ENCODE measurements around the gene RNF34.
"Not testable (repeated sequence)": the region's sequence is repeated elsewhere in the genome, so short reads cannot be mapped to it uniquely, and the experiment has no call there.

RNF34 gene, protein sequence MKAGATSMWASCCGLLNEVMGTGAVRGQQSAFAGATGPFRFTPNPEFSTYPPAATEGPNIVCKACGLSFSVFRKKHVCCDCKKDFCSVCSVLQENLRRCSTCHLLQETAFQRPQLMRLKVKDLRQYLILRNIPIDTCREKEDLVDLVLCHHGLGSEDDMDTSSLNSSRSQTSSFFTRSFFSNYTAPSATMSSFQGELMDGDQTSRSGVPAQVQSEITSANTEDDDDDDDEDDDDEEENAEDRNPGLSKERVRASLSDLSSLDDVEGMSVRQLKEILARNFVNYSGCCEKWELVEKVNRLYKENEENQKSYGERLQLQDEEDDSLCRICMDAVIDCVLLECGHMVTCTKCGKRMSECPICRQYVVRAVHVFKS

GRCh38 chr12:121399391-121400331, at the start of gene RNF34:
TSS of gene RNF34 (plus strand) at chr12:121400118. CDS start at chr12:121400213, 95 bp downstream.
- DNase-seq (ENCODE audit: low read depth) = peak; percentile 97

GRCh38 chr12:121351820-121352681, 47.9 kb upstream of the RNF34 start, which contains the start of gene ANAPC5:
TSS of gene ANAPC5 (minus strand) at chr12:121352411. CDS start at chr12:121352340, 71 bp downstream.
- DNase-seq (ENCODE audit: low read depth) = peak; percentile 86

- DNase-seq (ENCODE audit: low read depth) = no peak
Observed at GRCh38 chr12:121352682-121353018, 47.3 kb upstream of the RNF34 start.

- DNase-seq (ENCODE audit: low read depth) = no peak
Observed at GRCh38 chr12:121355818-121356217, 44.1 kb upstream of the RNF34 start.

DNA sequence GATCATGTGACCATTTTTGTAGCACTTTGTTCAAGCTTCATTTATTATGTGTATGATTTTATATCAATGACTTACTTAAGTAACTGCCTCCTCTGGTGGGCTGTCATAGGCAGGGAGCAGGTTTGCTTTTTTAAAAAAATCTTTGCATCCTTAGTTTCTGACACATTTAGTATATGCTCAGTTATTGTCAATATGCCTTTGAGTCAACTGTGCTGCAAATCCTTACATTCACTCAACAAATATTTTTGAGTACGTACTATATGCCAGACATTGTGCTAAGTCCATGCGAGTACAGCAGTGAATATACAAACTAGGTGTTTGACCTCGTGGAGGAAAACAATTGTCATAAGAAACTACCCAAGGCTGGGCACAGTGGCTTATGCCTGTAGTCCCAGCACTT, 43.3 kb upstream of the RNF34 start:
- no peak for DNase-seq (ENCODE audit: low read depth)

DNA sequence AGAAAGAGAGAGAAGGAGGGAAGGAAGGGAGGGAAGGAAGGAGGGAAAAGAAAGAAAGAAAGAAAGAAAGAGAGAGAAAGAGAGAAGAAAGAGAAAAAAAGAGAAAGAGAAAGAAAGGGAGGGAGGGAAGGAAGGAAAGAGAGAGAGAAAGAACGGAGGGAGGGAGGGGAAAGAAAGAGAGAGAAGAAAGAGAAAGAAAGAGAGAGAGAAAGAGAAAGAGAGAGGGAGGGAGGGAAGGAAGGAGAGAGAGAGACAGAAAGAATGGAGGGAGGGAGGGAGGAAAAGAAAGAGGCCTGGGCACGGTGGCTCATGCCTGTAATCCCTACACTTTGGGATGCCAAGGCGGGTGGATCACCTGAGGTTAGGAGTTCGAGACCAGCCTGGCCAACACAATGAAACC, 42.6 kb upstream of the RNF34 start:
- DNase-seq (ENCODE audit: low read depth) = no peak

DNA sequence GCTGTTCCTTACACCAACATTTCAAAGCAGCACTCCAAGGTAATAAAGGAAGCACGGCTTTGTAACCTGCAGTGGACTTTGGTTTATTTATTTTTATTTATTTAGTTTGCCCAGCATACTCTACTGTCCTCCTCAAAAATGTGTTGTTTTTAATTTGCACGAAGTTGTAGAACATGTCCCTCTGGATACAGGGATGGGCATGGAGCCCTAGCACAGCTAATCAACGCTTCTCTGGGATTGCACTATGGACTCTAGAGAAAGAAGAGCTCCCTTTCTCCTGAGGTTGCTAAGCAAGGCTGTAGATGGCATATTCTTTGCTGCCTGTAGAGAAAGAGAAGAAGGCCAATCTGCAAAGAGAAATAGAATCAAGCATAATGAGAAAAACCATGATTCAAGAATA, 41.8 kb upstream of the RNF34 start:
- no peak for DNase-seq (ENCODE audit: low read depth)

DNA sequence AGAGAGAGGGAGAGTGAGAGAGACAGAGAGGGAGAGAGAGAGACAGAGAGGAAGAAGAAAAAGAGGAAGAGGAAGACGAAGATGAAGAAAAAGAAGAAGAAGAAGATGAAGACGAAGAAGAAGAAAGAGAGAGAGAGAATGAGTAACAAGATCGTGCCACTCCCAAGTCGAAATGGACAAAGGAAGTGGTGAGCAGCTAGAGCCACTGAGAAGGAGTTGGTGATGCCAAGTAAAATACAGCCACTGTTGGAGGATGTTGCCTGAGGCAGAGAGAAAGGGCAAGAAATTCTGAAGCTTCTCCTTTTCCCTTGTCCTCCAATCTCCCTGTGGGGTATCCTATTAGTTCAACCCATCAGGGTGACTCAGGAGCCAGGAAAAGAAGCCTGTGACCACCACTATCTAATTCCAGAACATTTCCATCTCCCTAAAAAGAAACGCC, 35.2 kb upstream of the RNF34 start:
- no peak for DNase-seq (ENCODE audit: low read depth)

DNA sequence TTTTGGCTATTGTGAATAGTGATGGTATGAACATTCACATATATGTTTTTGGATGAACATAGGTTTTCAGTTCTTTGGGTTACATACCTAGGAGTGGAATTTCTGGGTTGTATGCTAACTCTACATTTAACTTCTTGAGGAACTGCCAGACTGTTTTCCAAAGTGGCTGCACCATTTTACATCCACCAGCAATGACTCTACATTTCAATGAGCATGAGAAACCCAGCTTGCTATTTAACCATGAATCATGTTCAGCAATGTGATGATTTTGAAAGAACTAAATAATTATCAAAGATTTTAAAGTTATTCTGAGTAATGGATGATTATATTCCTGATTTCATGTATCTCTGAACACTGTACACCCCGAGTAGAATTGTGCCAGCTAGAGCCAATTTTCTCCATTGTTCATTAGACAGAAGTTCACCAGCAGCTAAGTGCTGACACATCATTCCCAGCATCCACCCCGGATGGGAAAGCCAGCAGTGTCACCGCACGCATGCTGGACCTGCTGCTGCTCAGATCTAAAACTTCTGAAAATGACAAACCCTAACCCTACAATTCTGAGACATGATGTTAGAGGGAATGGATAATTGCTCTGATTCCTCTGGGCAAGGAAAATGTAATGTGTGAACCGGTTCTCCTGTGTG, 34.4 kb upstream of the RNF34 start:
- DNase-seq (ENCODE audit: low read depth) = no peak

DNA sequence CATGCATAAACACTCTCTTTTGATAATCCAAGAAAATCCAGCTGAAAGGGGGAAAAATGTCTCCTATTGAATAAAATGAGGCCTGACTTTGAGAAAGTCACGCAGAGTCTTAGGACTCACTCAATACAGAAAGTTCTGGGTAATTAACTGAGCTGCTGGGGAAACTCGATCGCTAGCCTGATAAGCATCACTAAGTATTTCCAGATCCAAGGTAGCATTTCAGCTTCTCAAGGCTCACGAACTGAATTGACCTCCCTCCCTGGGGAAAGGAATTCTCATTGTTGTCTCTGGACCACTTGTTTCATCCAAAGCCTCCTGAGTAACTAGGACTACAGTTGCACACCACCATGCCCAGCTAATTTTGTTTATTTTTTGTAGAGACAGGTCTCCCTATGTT, 33.9 kb upstream of the RNF34 start:
- DNase-seq (ENCODE audit: low read depth) = no peak

GRCh38 chr12:121371404-121371803, 28.5 kb upstream of the RNF34 start:
- DNase-seq (ENCODE audit: low read depth) = no peak

- DNase-seq (ENCODE audit: low read depth) = no peak
Observed at GRCh38 chr12:121373755-121374154, 26.2 kb upstream of the RNF34 start.

- DNase-seq (ENCODE audit: low read depth) = not testable (repeated sequence)
Observed at GRCh38 chr12:121374336-121374735, 25.6 kb upstream of the RNF34 start.

DNA sequence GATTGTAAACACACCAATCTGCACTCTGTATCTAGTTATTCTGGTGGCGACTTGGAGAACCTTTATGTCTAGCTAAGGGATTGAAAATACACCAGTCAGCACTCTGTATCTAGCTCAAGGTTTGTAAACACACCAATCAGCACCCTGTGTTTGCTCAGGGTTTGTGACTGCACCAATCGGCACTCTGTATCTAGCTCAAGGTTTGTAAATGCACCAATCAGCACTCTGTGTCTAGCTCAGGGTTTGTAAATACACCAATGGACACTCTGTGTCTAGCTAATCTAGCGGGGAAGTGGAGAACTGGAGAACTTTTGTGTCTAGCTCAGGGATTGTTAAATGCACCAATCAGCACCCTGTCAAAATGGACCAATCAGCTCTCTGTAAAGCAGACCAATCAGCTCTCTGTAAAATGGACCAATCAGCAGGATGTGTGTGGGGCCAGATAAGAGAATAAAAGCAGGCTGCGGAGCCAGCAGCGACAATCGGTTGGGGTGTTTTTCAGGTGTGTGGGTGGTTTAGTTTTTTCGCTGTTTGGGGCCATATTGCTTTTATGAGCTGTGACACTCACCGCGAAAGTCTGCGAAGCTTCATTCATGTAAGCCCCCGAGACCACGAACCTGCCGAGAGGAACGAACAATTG, 24.9 kb upstream of the RNF34 start:
- not testable (repeated sequence) for DNase-seq (ENCODE audit: low read depth)

- no peak for DNase-seq (ENCODE audit: low read depth)
Observed at GRCh38 chr12:121376754-121377697, 22.9 kb upstream of the RNF34 start.

- no peak for DNase-seq (ENCODE audit: low read depth)
Observed at GRCh38 chr12:121378736-121379135, 21.2 kb upstream of the RNF34 start.

DNA sequence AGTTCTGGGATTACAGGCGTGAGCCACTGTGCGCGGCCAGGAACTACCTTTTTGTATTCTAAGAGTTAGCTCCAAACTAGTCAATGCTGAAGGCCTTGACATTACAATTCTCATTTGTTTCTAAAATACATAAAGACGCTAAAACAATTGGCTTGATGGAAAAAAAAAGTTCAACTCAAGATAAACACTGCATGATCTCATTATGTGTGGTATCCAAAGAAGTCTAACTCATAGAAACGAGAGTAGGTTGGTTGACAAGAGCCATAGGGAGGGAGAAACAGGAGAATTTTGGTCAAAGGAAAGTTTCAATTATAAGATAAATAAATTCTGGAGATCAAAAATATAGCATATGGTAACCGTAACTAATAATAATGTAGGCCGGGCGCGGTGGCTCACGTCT, 20.0 kb upstream of the RNF34 start:
- DNase-seq (ENCODE audit: low read depth) = no peak

- no peak for DNase-seq (ENCODE audit: low read depth)
Observed at GRCh38 chr12:121383601-121384021, 16.3 kb upstream of the RNF34 start.

DNA sequence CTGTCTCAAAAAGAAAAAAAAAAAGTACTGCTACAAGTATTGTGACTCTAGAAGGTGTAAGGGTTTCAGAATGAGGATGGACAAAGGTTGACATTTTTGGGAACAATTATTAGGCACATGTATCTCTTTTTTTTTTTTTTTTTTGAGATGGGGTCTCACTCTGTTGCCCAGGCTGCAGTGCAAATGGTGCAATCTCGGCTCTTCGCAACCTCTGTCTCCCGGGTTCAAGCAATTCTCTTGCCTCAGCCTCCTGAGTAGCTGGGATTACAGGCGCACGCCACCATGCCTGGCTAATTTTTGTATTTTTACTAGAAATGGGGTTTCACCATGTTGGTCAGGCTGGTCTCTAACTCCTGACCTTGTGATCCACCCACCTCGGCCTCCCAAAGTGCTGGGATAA, 15.0 kb upstream of the RNF34 start:
- DNase-seq (ENCODE audit: low read depth) = not testable (repeated sequence)

Data from activated T-cell treated with anti-CD3 and anti-CD28 coated beads for 24 hours (primary cell).